HAP-1 (cell line): ENCODE measurements around the gene ANXA5.

ENCODE experiments used
- DNase-seq, 2 experiments: peaks; one replicate each; pipeline ENCODE4 v3.0.0-alpha.2; 2016 to 2020; ENCODE audit warnings: low spot score in 2 of 2
- H3K27me3 ChIP-seq: fragments of 250-450 bp; sonication (Bioruptor Pico); 2 replicates; pipeline ENCODE4 v1.5.1; 2020; ENCODE audit warnings: low read depth, mild to moderate bottlenecking, moderate library complexity
- H3K36me3 ChIP-seq: fragments of 250-450 bp; sonication (Bioruptor Pico); replicated peaks from 2 replicates; pipeline ENCODE4 v1.5.1; 2020; ENCODE audit warnings: mild to moderate bottlenecking
- H3K4me1 ChIP-seq: fragments of 250-450 bp; sonication (Bioruptor Pico); 2 replicates; pipeline ENCODE4 v1.5.1; 2020; ENCODE audit warnings: mild to moderate bottlenecking
- H3K4me3 ChIP-seq: fragments of 250-450 bp; sonication (Bioruptor Pico); 2 replicates; pipeline ENCODE4 v1.5.1; 2020; ENCODE audit warnings: mild to moderate bottlenecking, moderate library complexity
- H3K9me3 ChIP-seq: fragments of 250-450 bp; sonication (Bioruptor Pico); 2 replicates; pipeline ENCODE4 v1.5.1; 2020; ENCODE audit warnings: mild to moderate bottlenecking, moderate library complexity
- in situ Hi-C: fragments of 300-500 bp; cut with MboI; formaldehyde crosslinking; loops from 3 replicates; pipeline ENCODE4 v1.14.3; 2020; ENCODE audit warnings: low sequenced_read_pairs, inconsistent platforms, mixed read lengths

ANXA5 gene

DNA sequence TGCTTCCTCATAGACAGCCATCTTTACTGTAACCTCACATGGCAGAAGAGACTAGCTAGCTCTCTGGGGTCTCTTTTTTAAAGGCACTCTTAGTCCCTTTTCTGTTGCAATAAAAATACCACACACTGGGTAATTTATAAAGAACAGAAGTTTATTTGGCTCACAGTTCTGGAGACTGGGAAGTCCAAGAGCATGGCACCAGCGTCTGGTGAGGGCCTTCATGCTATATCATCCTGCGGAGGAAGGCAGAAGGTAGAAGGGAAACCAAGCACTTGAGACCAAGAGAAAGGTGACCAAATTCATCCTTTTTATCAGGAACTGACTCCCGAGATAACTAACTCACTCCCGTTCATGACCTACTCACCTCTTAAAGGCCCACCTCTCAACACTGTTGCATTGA, 5.4 kb upstream of the ANXA5 start:
- in situ Hi-C loops: no loop called here
- no peak for DNase-seq
- no peaks in the 10 kb centered on the region for H3K27me3 ChIP-seq
- no peaks in the 10 kb centered on the region for H3K36me3 ChIP-seq
- no peaks in the 10 kb centered on the region for H3K9me3 ChIP-seq
- no peak overlapping the region for H3K4me3 ChIP-seq
- H3K4me1 ChIP-seq: peaks cover 5% of the 10 kb centered on the region; the same call in 1 of the 2 replicates

- no peaks in the 10 kb centered on the region for H3K9me3 ChIP-seq
- H3K27me3 ChIP-seq: no peaks in the 10 kb centered on the region
- H3K36me3 ChIP-seq: no peaks in the 10 kb centered on the region
- no peak overlapping the region for H3K4me3 ChIP-seq
- DNase-seq: no peak
- peaks cover 5% of the 10 kb centered on the region; the same call in 1 of the 2 replicates for H3K4me1 ChIP-seq
- in situ Hi-C loops: no loop called here
Observed at GRCh38 chr4:121701263-121701662, 4.5 kb upstream of the ANXA5 start.

DNA sequence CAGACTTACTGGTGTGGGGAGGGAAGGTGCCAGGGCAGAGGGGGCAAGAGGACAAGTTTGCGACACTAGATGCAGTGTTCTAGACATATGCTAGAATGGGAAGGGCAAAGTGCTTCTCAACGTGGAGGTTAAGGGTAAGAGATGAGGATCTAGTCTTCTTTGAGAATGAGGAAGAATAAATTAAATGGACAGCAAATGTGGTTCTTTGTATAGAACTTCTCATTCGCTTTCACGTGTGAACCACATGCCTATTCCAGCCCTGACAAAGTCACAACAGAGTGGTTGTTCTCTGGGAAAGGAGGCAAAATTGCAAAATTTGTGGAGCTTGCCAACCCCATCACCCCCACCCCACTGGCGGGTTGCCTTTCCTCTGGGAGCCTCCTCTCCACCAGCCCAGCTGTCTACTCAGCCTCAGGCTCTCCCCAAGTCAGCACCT, 1.5 kb upstream of the ANXA5 start:
- in situ Hi-C loops: no loop called here
- Histone ChIP-seq H3K36me3 (peaks cover 7% of the 10 kb centered on the region; the same call in 1 of the 2 replicates), H3K27me3 (no peaks in the 10 kb centered on the region), H3K4me3 (no peak overlapping the region), H3K4me1 (peaks cover 12% of the 10 kb centered on the region), H3K9me3 (no peaks in the 10 kb centered on the region)
- DNase-seq: no peak

DNA sequence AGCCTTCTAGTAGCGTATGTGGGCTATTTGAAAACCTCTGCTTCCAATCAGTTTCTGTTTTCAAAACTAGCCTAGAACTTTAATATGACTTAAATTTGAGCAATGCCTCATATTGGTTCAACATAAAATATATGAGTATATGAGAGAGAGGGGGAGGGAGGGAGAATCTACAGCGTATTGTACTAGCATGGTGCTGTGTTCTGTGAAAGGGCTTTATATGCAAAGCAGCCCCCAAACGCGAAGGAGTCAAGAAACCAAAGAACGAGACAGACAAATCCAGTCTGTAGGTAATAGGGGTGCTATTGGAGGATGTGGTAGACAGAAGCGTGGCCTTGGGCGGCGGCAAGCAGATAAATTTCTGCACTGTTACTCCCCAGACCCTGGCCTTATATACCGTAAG, 784 bp upstream of the ANXA5 start:
- H3K27me3 ChIP-seq: no peaks in the 10 kb centered on the region
- H3K36me3 ChIP-seq: peaks cover 8% of the 10 kb centered on the region; the same call in 1 of the 2 replicates
- DNase-seq: no peak
- no peaks in the 10 kb centered on the region for H3K9me3 ChIP-seq
- H3K4me1 ChIP-seq: peaks cover 12% of the 10 kb centered on the region
- in situ Hi-C loops: no loop called here
- peak overlapping the region; percentile 90 for H3K4me3 ChIP-seq

DNA sequence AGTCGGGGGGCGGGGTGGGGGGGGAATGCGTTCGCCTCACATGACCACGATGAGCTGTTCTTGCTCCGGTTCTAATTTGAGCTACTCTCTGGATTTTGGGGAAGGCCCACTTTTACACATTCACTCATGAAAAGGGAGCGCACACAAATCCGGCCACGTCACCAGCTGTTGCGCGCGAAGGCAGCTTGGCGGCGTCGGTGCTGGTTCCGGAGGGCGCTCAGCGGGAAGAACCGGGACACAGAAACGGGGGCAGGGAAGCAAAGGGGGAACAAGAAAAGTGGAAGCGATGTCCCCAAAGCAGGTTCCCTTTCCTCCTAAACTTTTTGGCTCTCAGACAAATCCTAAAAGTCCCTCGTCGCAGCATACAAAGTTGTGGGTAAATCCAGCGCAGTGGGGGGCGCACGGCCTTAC, 605 bp downstream of the ANXA5 start:
- in situ Hi-C loops: no loop called here
- Histone ChIP-seq H3K4me3 (peak overlapping the region; percentile 90), H3K27me3 (no peaks in the 10 kb centered on the region), H3K36me3 (peaks cover 8% of the 10 kb centered on the region; the same call in 1 of the 2 replicates), H3K9me3 (no peaks in the 10 kb centered on the region), H3K4me1 (peaks cover 14% of the 10 kb centered on the region)
- DNase-seq: peak; percentile 31 to 63

DNA sequence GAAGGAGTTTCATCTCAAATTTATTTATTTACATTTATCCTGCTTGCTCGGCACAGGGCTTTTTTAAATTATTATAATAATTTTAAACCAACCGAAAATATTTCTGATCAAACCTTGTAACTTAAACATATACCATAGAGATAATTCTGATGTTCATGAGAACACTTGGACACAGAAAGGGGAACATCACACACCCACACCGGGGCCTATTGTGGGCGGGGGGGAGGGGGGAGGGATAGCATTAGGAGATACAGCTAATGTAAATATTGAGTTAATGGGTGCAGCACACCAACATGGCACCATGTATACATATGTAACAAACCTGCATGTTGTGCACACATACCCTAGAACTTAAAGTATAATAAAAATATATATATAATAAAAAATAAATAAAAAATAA, 2.9 kb downstream of the ANXA5 start:
- Histone ChIP-seq H3K4me1 (peaks cover 14% of the 10 kb centered on the region), H3K9me3 (no peaks in the 10 kb centered on the region), H3K36me3 (peaks cover 8% of the 10 kb centered on the region), H3K27me3 (no peaks in the 10 kb centered on the region), H3K4me3 (no peak overlapping the region)
- no peak for DNase-seq
- in situ Hi-C loops: no loop called here

GRCh38 chr4:121693450-121693849, 3.3 kb downstream of the ANXA5 start:
- H3K27me3 ChIP-seq: no peaks in the 10 kb centered on the region
- H3K4me1 ChIP-seq: peaks cover 14% of the 10 kb centered on the region
- no peaks in the 10 kb centered on the region for H3K9me3 ChIP-seq
- no peak for DNase-seq
- H3K36me3 ChIP-seq: peaks cover 8% of the 10 kb centered on the region
- in situ Hi-C loops: no loop called here
- H3K4me3 ChIP-seq: no peak overlapping the region

GRCh38 chr4:121692261-121692660, 4.5 kb downstream of the ANXA5 start:
- Histone ChIP-seq H3K4me1 (peaks cover 10% of the 10 kb centered on the region), H3K4me3 (no peak overlapping the region), H3K9me3 (no peaks in the 10 kb centered on the region), H3K27me3 (no peaks in the 10 kb centered on the region), H3K36me3 (peaks cover 11% of the 10 kb centered on the region)
- in situ Hi-C loops: no loop called here
- no peak for DNase-seq

- Histone ChIP-seq H3K4me1 (peaks cover 8% of the 10 kb centered on the region), H3K27me3 (no peaks in the 10 kb centered on the region), H3K36me3 (peaks cover 20% of the 10 kb centered on the region), H3K4me3 (no peak overlapping the region), H3K9me3 (no peaks in the 10 kb centered on the region)
- DNase-seq: no peak
- in situ Hi-C loops: no loop called here
Observed at GRCh38 chr4:121690001-121690400, 6.8 kb downstream of the ANXA5 start.

DNA sequence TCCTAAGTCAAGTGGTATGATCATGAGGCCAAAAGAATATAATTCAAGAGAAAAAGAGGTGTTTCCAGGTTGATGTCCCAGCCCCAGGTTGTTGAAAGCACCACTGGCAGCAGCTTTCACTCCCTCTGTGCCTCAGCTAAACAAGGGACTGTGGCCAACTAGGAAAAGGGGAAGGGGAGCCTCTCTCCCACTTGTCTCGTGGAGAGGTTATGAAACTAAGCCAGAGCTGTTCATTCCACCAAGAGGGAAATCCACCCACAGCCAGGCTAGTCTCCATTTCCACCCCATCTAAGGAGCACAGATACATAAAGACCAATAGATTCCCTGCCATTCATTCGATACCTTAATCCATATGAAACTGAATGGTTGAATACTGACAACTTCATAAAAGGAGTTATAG, 8.1 kb downstream of the ANXA5 start:
- in situ Hi-C loops: no loop called here
- H3K27me3 ChIP-seq: no peaks in the 10 kb centered on the region
- peaks cover 23% of the 10 kb centered on the region for H3K36me3 ChIP-seq
- no peak overlapping the region for H3K4me3 ChIP-seq
- no peaks in the 10 kb centered on the region for H3K9me3 ChIP-seq
- no peak for DNase-seq
- peaks cover 2% of the 10 kb centered on the region; the same call in 1 of the 2 replicates for H3K4me1 ChIP-seq

DNA sequence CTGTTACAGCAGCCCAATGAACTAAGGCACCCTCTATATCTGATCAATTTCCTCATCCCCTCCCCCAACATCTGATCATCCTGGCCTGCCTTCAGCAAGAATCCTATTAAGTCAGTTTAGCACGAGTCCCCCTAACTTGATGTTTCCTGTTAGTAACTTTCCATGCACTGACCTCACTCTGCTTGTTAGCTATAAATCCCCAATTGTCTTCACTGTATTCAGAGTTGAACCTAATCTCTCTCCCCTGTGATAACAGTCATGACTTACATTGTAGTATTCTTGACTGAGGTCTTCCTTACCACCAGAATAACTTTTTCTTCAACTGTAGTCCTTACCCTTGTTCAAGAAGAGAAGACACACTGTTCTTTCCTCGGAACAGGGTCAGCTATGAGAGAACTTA, 8.5 kb downstream of the ANXA5 start:
- DNase-seq: no peak
- no peaks in the 10 kb centered on the region for H3K27me3 ChIP-seq
- in situ Hi-C loops: no loop called here
- no peaks in the 10 kb centered on the region for H3K9me3 ChIP-seq
- H3K4me3 ChIP-seq: no peak overlapping the region
- H3K36me3 ChIP-seq: peaks cover 21% of the 10 kb centered on the region
- H3K4me1 ChIP-seq: peaks cover 2% of the 10 kb centered on the region; the same call in 1 of the 2 replicates

- Histone ChIP-seq H3K9me3 (no peaks in the 10 kb centered on the region), H3K4me3 (no peak overlapping the region), H3K27me3 (no peaks in the 10 kb centered on the region), H3K4me1 (peaks cover 1% of the 10 kb centered on the region; the same call in 1 of the 2 replicates), H3K36me3 (peaks cover 38% of the 10 kb centered on the region)
- no peak for DNase-seq
- in situ Hi-C loops: no loop called here
Observed at GRCh38 chr4:121686255-121686654, 10.5 kb downstream of the ANXA5 start.

DNA sequence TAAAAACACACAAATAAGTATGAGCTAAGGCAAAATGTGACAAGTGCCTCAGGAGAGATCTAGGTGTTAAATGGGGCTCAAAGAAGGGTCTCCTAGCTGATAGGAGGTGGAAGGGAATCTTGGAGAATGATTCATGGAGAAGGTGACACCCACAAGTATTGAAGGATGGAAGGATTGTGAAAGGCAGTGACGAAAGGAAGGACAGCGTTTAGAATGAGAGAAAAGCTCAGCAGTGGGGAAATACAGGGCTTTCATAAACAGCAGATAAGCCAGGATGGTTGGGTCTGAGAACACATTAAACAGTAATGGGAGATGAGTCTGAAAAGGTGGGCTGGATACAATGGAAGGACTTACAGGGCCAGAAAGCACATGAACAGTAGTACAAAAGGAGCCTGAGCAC, 11.5 kb downstream of the ANXA5 start:
- no peak for DNase-seq
- H3K9me3 ChIP-seq: no peaks in the 10 kb centered on the region
- no peaks in the 10 kb centered on the region for H3K27me3 ChIP-seq
- no peaks in the 10 kb centered on the region for H3K4me1 ChIP-seq
- in situ Hi-C loops: no loop called here
- peaks cover 48% of the 10 kb centered on the region for H3K36me3 ChIP-seq
- H3K4me3 ChIP-seq: no peak overlapping the region

DNA sequence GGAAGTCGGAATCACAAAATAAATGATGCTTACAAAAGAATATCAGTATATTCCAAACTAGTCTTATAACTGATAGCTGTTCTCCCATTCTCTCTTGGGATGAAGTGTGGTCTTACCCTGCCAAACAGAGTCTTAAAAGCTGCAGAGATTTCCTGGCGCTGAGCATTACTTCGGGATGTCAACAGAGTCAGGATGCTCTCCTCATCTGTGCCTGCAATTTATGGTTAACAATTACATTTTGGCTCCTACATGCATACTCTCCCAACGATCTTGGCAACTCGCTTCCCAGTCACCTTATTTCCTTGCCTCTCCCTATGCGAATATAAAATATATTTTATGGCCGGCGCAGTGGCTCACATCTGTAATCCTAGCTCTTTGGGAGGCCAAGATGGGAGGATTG, 12.2 kb downstream of the ANXA5 start:
- H3K36me3 ChIP-seq: peaks cover 52% of the 10 kb centered on the region
- no peak for DNase-seq
- no peaks in the 10 kb centered on the region for H3K9me3 ChIP-seq
- no peaks in the 10 kb centered on the region for H3K4me1 ChIP-seq
- in situ Hi-C loops: no loop called here
- no peaks in the 10 kb centered on the region for H3K27me3 ChIP-seq
- no peak overlapping the region for H3K4me3 ChIP-seq

- in situ Hi-C loops: no loop called here
- no peak for DNase-seq
- Histone ChIP-seq H3K36me3 (peaks cover 52% of the 10 kb centered on the region), H3K4me1 (no peaks in the 10 kb centered on the region), H3K4me3 (no peak overlapping the region), H3K9me3 (no peaks in the 10 kb centered on the region), H3K27me3 (no peaks in the 10 kb centered on the region)
Observed at GRCh38 chr4:121684016-121684415, 12.8 kb downstream of the ANXA5 start.
